GM10248 (cell line): Measurements from ENCODE around the gene ZNF135.

Experiments
- CTCF ChIA-PET: fragments of 300-600 bp; sonication (Branson Sonifier 250); formaldehyde crosslinking; extraction: SDS; loops from one replicate; lab custom pipeline; 2021; ENCODE audit warnings: antibody characterized with exemption; lab: Yijun Ruan, JAX
- POLR2A ChIA-PET: fragments of 350-650 bp; sonication (Branson Sonifier 250); formaldehyde crosslinking; extraction: SDS; loops from one replicate; lab custom pipeline; 2020; ENCODE audit warnings: antibody characterized with exemption; lab: Yijun Ruan, JAX
- DNase-seq: peaks from one replicate; pipeline ENCODE4 v3.0.0; 2012; ENCODE audit errors: extremely low spot score
- CTCF ChIP-seq: IDR thresholded peaks from 2 replicates; pipeline ENCODE4 v1.5.1; 2012; ENCODE audit warnings: mild to moderate bottlenecking, low read depth; ENCODE audit errors: extremely low read depth, missing control alignments, control extremely low read depth

Gene ZNF135

GRCh38 chr19:58097349-58097748, 38.3 kb downstream of the ZNF135 start:
- TF ChIP-seq CTCF = no peak
- CTCF ChIA-PET = no interaction called here
- DNase-seq = no peak
- POLR2A ChIA-PET = no interaction called here

- POLR2A ChIA-PET = no interaction called here
- CTCF ChIA-PET = no interaction called here
- no peak for TF ChIP-seq CTCF
- DNase-seq = peak; percentile 91
Observed at GRCh38 chr19:58097781-58098681, 38.9 kb downstream of the ZNF135 start, which contains the start of gene ZSCAN18. TSS of gene ZSCAN18 (minus strand) at chr19:58098231. CDS start at chr19:58090267, 7,964 bp downstream.

- ChIA-PET POLR2A (no interaction called here), CTCF (no interaction called here)
- no peak for TF ChIP-seq CTCF
- no peak for DNase-seq
Observed at GRCh38 chr19:58098682-58098998, 39.6 kb downstream of the ZNF135 start.

GRCh38 chr19:58107778-58108545, 48.9 kb downstream of the ZNF135 start:
- no peak for TF ChIP-seq CTCF
- CTCF ChIA-PET = no interaction called here
- POLR2A ChIA-PET = no interaction called here
- DNase-seq = no peak

GRCh38 chr19:58108546-58108817, 49.4 kb downstream of the ZNF135 start:
- no peak for TF ChIP-seq CTCF
- ChIA-PET CTCF (no interaction called here), POLR2A (no interaction called here)
- DNase-seq = no peak

- ChIA-PET POLR2A (no interaction called here), CTCF (no interaction called here)
- no peak for DNase-seq
- TF ChIP-seq CTCF = no peak
Observed at GRCh38 chr19:58117841-58118575, 58.9 kb downstream of the ZNF135 start.
